HepG2 (cell line): ENCODE data around the gene CLDN24. TPM values are rescaled to one million over a fixed set of nuclear protein-coding genes. Genes with fewer than 3 reads are reported as not detected.

Source experiments
- ATAC-seq: fragments of 200-7000 bp; cut with Tn5 transposase; 3 replicates; pipeline ENCODE4 v1.9.1; 2020; ENCODE audit warnings: mild to moderate bottlenecking, moderate library complexity
- BruUV-seq: library from RNA; stranded (reverse); fragments of 400-500 nt; replicated peaks from 2 replicates; lab custom pipeline; 2021; lab: Mats Ljungman, UMichigan
- CTCF ChIA-PET: fragments of 300-600 bp; formaldehyde crosslinking; extraction: SDS; loops from one replicate; lab custom pipeline; 2021; ENCODE audit warnings: low total read pairs, inconsistent platforms, low intra/inter-chr PET ratio; lab: Yijun Ruan, JAX
- POLR2A ChIA-PET: fragments of 350-600 bp; sonication (Branson Sonifier 250); formaldehyde crosslinking; loops from one replicate; lab custom pipeline; 2020; ENCODE audit warnings: antibody characterized with exemption, inconsistent platforms; lab: Yijun Ruan, JAX
- DNase-seq: peaks from one replicate; pipeline ENCODE4 v3.0.0-alpha.2; 2015; ENCODE audit warnings: low spot score
- FAIRE-seq: peaks from 3 replicates; lab custom pipeline; 2011; peaks lifted over from hg19 to GRCh38; lab: Jason Lieb, UNC
- H2AFZ ChIP-seq: one replicate; pipeline ENCODE4 v1.6.1; 2011; ENCODE audit warnings: low read length, inconsistent platforms
- H3K27ac ChIP-seq: fragments of 300-600 bp; 3 replicates; pipeline ENCODE4 v1.8.0; 2011; ENCODE audit warnings: mixed run types, mild to moderate bottlenecking, mixed read lengths, low read length, inconsistent platforms; ENCODE audit not compliant: insufficient read depth; ENCODE audit errors: extremely low read length
- H3K27me3 ChIP-seq, 2 experiments: fragments of 200-600 bp in 1 of 2; 2 replicates in 1 of 2; 3 replicates in 1 of 2; pipeline versions ENCODE4 v1.6.0 to v1.8.0; 2011; ENCODE audit warnings: low read length in 2 of 2, mild to moderate bottlenecking in 2 of 2, moderate library complexity in 2 of 2, inconsistent platforms in 1 of 2; ENCODE audit not compliant: insufficient read depth in 2 of 2, control insufficient read depth in 1 of 2
- H3K36me3 ChIP-seq, 2 experiments: fragments of 200-600 bp in 1 of 2; replicated peaks in 1 of 2; 2 replicates in 1 of 2; 3 replicates in 1 of 2; pipeline versions ENCODE4 v1.5.1 to v1.8.0; 2011; ENCODE audit warnings: low read length in 2 of 2, inconsistent platforms in 1 of 2; ENCODE audit not compliant: insufficient read depth in 2 of 2, control insufficient read depth in 1 of 2
- H3K4me1 ChIP-seq: 2 replicates; pipeline ENCODE4 v1.5.1; 2012; ENCODE audit warnings: low read length, inconsistent platforms; ENCODE audit not compliant: insufficient read depth
- H3K4me2 ChIP-seq: 2 replicates; pipeline ENCODE4 v1.6.0; 2011; ENCODE audit warnings: low read depth, low read length, inconsistent platforms
- H3K4me3 ChIP-seq, 3 experiments: fragments of 200-600 bp in 1 of 3; sonication (generic), shearing (Covaris generic) in 1 of 3; replicated peaks in 1 of 3; 2 replicates each; pipeline ENCODE4 v1.5.1; 2011 to 2016; ENCODE audit warnings: low read length in 3 of 3, inconsistent platforms in 2 of 3, low read depth in 2 of 3, mild to moderate bottlenecking in 2 of 3, control low read depth in 1 of 3, mixed read lengths in 1 of 3; ENCODE audit not compliant: insufficient read depth in 1 of 3
- H3K79me2 ChIP-seq: one replicate; pipeline ENCODE4 v1.6.1; 2011; ENCODE audit warnings: low read length, inconsistent platforms; ENCODE audit not compliant: insufficient read depth
- H3K9ac ChIP-seq: 2 replicates; pipeline ENCODE4 v1.6.0; 2011; ENCODE audit warnings: mild to moderate bottlenecking, low read depth, low read length, inconsistent platforms; ENCODE audit not compliant: insufficient read depth
- H3K9me3 ChIP-seq: 2 replicates; pipeline ENCODE4 v1.5.1; 2012; ENCODE audit warnings: mild to moderate bottlenecking, low read length
- H4K20me1 ChIP-seq: 2 replicates; pipeline ENCODE4 v1.6.0; 2011; ENCODE audit warnings: inconsistent platforms, mild to moderate bottlenecking, low read length, moderate library complexity; ENCODE audit not compliant: insufficient read depth
- ATM ChIP-seq: fragments of 450-650 bp; IDR thresholded peaks from 2 replicates; pipeline ENCODE4 v1.7.1; 2017; ENCODE audit warnings: mild to moderate bottlenecking, borderline replicate concordance
- BCL6 ChIP-seq: IDR thresholded peaks from 2 replicates; pipeline ENCODE4 v1.6.1; 2016; ENCODE audit warnings: missing genetic modification reagents, missing compliant biosample characterization
- CEBPB ChIP-seq: IDR thresholded peaks from 2 replicates; pipeline ENCODE4 v1.6.1; 2011; ENCODE audit warnings: low read depth, low read length, improper control_type of control experiment, borderline replicate concordance
- CHD2 ChIP-seq: IDR thresholded peaks from 2 replicates; pipeline ENCODE4 v1.6.1; 2011; ENCODE audit warnings: low read depth, low read length, improper control_type of control experiment
- DNMT3B ChIP-seq: conservative IDR thresholded peaks from 2 replicates; pipeline ENCODE4 v1.6.1; 2016; ENCODE audit warnings: missing biosample characterization, control low read depth
- MED13 ChIP-seq: sonication (generic); formaldehyde crosslinking; IDR thresholded peaks from 2 replicates; pipeline ENCODE4 v1.5.0; 2020; ENCODE audit warnings: missing genetic modification reagents
- MTA1 ChIP-seq: sonication (generic); formaldehyde crosslinking; IDR thresholded peaks from 2 replicates; pipeline ENCODE4 v1.4.0; 2020; ENCODE audit warnings: missing genetic modification reagents, mild to moderate bottlenecking, borderline replicate concordance
- MXD1 ChIP-seq: sonication (generic); formaldehyde crosslinking; IDR thresholded peaks from 2 replicates; pipeline ENCODE4 v1.4.0; 2020; ENCODE audit warnings: mild to moderate bottlenecking, missing genetic modification reagents
- NBN ChIP-seq: fragments of 450-650 bp; conservative IDR thresholded peaks from 2 replicates; pipeline ENCODE4 v1.6.1; 2017
- NFE2 ChIP-seq: sonication (generic); formaldehyde crosslinking; IDR thresholded peaks from 2 replicates; pipeline ENCODE4 v1.4.0; 2020; ENCODE audit warnings: missing genetic modification reagents
- RFX5 ChIP-seq: IDR thresholded peaks from 2 replicates; pipeline ENCODE4 v1.6.1; 2011; ENCODE audit warnings: low read depth, low read length, improper control_type of control experiment
- SNAPC5 ChIP-seq: sonication (generic); formaldehyde crosslinking; IDR thresholded peaks from 2 replicates; pipeline ENCODE4 v1.8.1; 2023; ENCODE audit warnings: mild to moderate bottlenecking, missing genetic modification reagents, borderline replicate concordance
- ZBTB38 ChIP-seq: sonication (generic); formaldehyde crosslinking; IDR thresholded peaks from 2 replicates; pipeline ENCODE4 v1.5.1; 2020; ENCODE audit warnings: mild to moderate bottlenecking, missing genetic modification reagents
- ZNF576 ChIP-seq: sonication (generic); formaldehyde crosslinking; IDR thresholded peaks from 2 replicates; pipeline ENCODE4 v1.4.0; 2020; ENCODE audit warnings: mild to moderate bottlenecking, missing genetic modification reagents
- ZNF7 ChIP-seq: IDR thresholded peaks from 2 replicates; pipeline ENCODE4 v1.6.1; 2016; ENCODE audit warnings: missing biosample characterization, missing genetic modification reagents
- WGBS: methylation state at CpG from one replicate; pipeline ENCODE4 v1.1.6; 2017; ENCODE audit warnings: low lambda C conversion rate; 5-methylcytosine and 5-hydroxymethylcytosine counted together
- in situ Hi-C: cut with HindIII; loops from 2 replicates; pipeline ENCODE4 v1.10.0; 2017; ENCODE audit warnings: low pct_unique_long_range_greater_than_20kb; ENCODE audit not compliant: extremely low pct_ligation_motif_present
- intact Hi-C: fragments of 100-400 bp; cut with micrococcal nuclease; formaldehyde crosslinking; loops from one replicate; pipeline ENCODE4 v1.10.0; 2022; ENCODE audit not compliant: unreplicated experiment
- polyA plus RNA-seq, 8 experiments: library from polyadenylated mRNA; depleted of rRNA in 3 of 8; stranded (reverse) in 7 of 8; unstranded in 1 of 8; fragments of >200 nt; fragmentation: Illumina TruSeq in 4 of 8; extraction: Trizol in 4 of 8; gene quantifications; 2 replicates each; pipeline versions ENCODE4 v1.2.1 to v1.2.3, GENCODE V29; 2011 to 2016; ENCODE audit warnings: low read depth in 4 of 8, missing spikeins in 1 of 8, mixed read lengths in 1 of 8; ENCODE audit not compliant: insufficient read depth in 1 of 8
- total RNA-seq, 5 experiments: library from RNA; depleted of rRNA; stranded (reverse); fragments of >200 nt; fragmentation: Illumina TruSeq; extraction: Trizol; gene quantifications; 2 replicates each; pipeline ENCODE4 v1.2.3, GENCODE V29; 2016; ENCODE audit warnings: low read depth in 1 of 5

CLDN24 gene
- total and polyA plus RNA-seq, 2 of the 13 experiments (the other 11 are each of a cell fraction or from before 2014, with no cell fraction given): not detected

GRCh38 chr4:183330841-183331240 is 8.6 kb upstream of the CLDN24 start:
- intact Hi-C loops: no loop called here
- Histone ChIP-seq H3K4me3 (no peak overlapping the region), H3K4me1 (peaks cover 40% of the 10 kb centered on the region), H3K27me3 (no peaks in the 10 kb centered on the region), H3K27ac (no peak overlapping the region), H3K4me2 (no peak overlapping the region), H3K36me3 (no peaks in the 10 kb centered on the region), H4K20me1 (no peaks in the 10 kb centered on the region), H3K9me3 (no peaks in the 10 kb centered on the region), H2AFZ (no peak overlapping the region), H3K79me2 (no peaks in the 10 kb centered on the region), H3K9ac (no peak overlapping the region)
- DNase-seq (no peak), FAIRE-seq (no peak), ATAC-seq (no peak)
- ChIA-PET CTCF (no interaction called here), POLR2A (no interaction called here)
- peak; percentile 55; the same call in 1 of the 2 replicates for TF ChIP-seq CEBPB
- no peak for TF ChIP-seq ZNF576 (CRISPR knock-in tag)
- WGBS: no CpG with 5 or more reads among the region's 2 CpGs
- in situ Hi-C loops: no loop called here
- BruUV-seq: no TSS peak

- no peak overlapping the region for H3K4me3 ChIP-seq
- H3K27ac ChIP-seq: no peak overlapping the region
- CTCF ChIA-PET: no interaction called here
- FAIRE-seq: no peak
- no peak for DNase-seq
- 60% methylated on average over 9 of the region's 10 CpGs for WGBS
- no peaks in the 10 kb centered on the region for H3K79me2 ChIP-seq
- H4K20me1 ChIP-seq: no peaks in the 10 kb centered on the region
- no peaks in the 10 kb centered on the region for H3K27me3 ChIP-seq
- POLR2A ChIA-PET: no interaction called here
- in situ Hi-C loops (no loop called here), intact Hi-C loops (no loop called here)
- no peak overlapping the region for H2AFZ ChIP-seq
- no peaks in the 10 kb centered on the region for H3K9me3 ChIP-seq
- H3K36me3 ChIP-seq: no peaks in the 10 kb centered on the region
- peaks cover 40% of the 10 kb centered on the region for H3K4me1 ChIP-seq
- no peak overlapping the region for H3K9ac ChIP-seq
- H3K4me2 ChIP-seq: no peak overlapping the region
- no peak; the same call in 2 of the 3 replicates for ATAC-seq
- no TSS peak for BruUV-seq
- TF ChIP-seq DNMT3B (CRISPR knock-in tag): no peak
- no peak for TF ChIP-seq ZBTB38 (CRISPR knock-in tag)
- TF ChIP-seq MTA1: no peak
- TF ChIP-seq MED13: no peak
- TF ChIP-seq MXD1 (CRISPR knock-in tag): no peak
- no peak for TF ChIP-seq NBN
- TF ChIP-seq ZNF7 (CRISPR knock-in tag): no peak
- no peak for TF ChIP-seq CHD2
- no peak for TF ChIP-seq SNAPC5 (CRISPR knock-in tag)
- TF ChIP-seq BCL6 (CRISPR knock-in tag): no peak
- TF ChIP-seq ATM: no peak
- no peak for TF ChIP-seq NFE2
- TF ChIP-seq RFX5: no peak
Measured at GRCh38 chr4:183329954-183330742, 7.9 kb upstream of the CLDN24 start.
